Suprapubic skin (tissue), 4 donors: ENCODE data around the gene ROBO1. TPM values are rescaled to one million over a fixed set of nuclear protein-coding genes. Genes with fewer than 3 reads are reported as not detected.

Source experiments
- DNase-seq, 2 donors: peaks; one replicate each; pipeline ENCODE4 v3.0.0-alpha.2; 2019; ENCODE audit warnings: low spot score in 2 of 2
- H3K27ac ChIP-seq: fragments of 200-600 bp; sonication (generic); one replicate; pipeline ENCODE4 v1.5.1; 2019
- H3K27me3 ChIP-seq: fragments of 200-600 bp; sonication (generic); one replicate; pipeline ENCODE4 v1.5.1; 2019
- H3K36me3 ChIP-seq: fragments of 200-600 bp; sonication (generic); one replicate; pipeline ENCODE4 v1.5.1; 2019
- H3K4me1 ChIP-seq: fragments of 200-600 bp; sonication (generic); one replicate; pipeline ENCODE4 v1.5.1; 2019
- H3K4me3 ChIP-seq: fragments of 200-600 bp; sonication (generic); one replicate; pipeline ENCODE4 v1.5.1; 2019; ENCODE audit warnings: mild to moderate bottlenecking
- H3K9me3 ChIP-seq: fragments of 200-600 bp; sonication (generic); one replicate; pipeline ENCODE4 v1.5.1; 2019
- EP300 ChIP-seq: sonication (generic); formaldehyde crosslinking; IDR thresholded peaks from one replicate; pipeline ENCODE4 v1.6.1; 2017; ENCODE audit warnings: antibody characterized with exemption
- POLR2A ChIP-seq, 2 donors: fragments of 450-650 bp; IDR thresholded peaks; one replicate each; pipeline ENCODE4 v1.6.1; 2017; ENCODE audit warnings: antibody characterized with exemption in 2 of 2, mild to moderate bottlenecking in 2 of 2, moderate library complexity in 2 of 2
- POLR2AphosphoS5 ChIP-seq, 3 donors: sonication (generic); formaldehyde crosslinking; IDR thresholded peaks; one replicate each; pipeline ENCODE4 v1.6.1; 2017; ENCODE audit warnings: antibody characterized with exemption in 3 of 3
- WGBS: methylation state at CpG from one replicate; pipeline ENCODE4 v1.1.5; 2018; 5-methylcytosine and 5-hydroxymethylcytosine counted together
- total RNA-seq, 4 donors: library from RNA; depleted of rRNA; stranded (reverse); fragments of >200 nt; gene quantifications; one replicate each; pipeline ENCODE4 v1.1.0, GENCODE V29; 2016
- TF ChIP-seq, protein P1 (sequence below), 2 donors: fragments of 200-600 bp in 1 of 2; fragments of 450-650 bp in 1 of 2; sonication (generic) in 1 of 2; IDR thresholded peaks; one replicate each; pipeline ENCODE4 v1.5.1; 2016 to 2019; ENCODE audit warnings: antibody characterized with exemption in 2 of 2, mild to moderate bottlenecking in 1 of 2, moderate library complexity in 1 of 2

Gene ROBO1
- total RNA-seq, 4 donors from 2014 or later: 67.7 to 80.3 (median 71.3) TPM

DNA sequence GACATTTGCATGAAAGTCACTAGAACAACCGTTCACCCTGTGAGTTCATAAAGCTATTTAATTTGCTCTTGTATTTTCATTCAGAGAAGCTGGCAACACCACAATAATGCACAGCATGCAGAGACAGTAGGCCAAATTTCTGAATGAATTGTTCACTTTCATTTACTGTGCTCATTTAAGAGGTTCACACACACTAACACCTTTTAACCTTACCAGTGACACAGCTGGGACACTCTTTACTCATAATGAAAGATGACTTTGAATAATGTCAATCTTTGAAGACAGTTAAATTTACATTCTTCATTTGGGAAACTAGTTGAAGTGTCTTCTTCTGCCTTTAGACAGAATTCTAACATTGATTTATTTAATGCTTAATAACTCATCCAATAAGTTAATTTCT, 95.7 kb downstream of the ROBO1 start:
- TF ChIP-seq POLR2AphosphoS5 (IDR thresholded peaks at IDR 0.05) (no peak), POLR2A (IDR thresholded peaks at IDR 0.05) (no peak), EP300 (no peak)
- TF ChIP-seq, protein P1, sequence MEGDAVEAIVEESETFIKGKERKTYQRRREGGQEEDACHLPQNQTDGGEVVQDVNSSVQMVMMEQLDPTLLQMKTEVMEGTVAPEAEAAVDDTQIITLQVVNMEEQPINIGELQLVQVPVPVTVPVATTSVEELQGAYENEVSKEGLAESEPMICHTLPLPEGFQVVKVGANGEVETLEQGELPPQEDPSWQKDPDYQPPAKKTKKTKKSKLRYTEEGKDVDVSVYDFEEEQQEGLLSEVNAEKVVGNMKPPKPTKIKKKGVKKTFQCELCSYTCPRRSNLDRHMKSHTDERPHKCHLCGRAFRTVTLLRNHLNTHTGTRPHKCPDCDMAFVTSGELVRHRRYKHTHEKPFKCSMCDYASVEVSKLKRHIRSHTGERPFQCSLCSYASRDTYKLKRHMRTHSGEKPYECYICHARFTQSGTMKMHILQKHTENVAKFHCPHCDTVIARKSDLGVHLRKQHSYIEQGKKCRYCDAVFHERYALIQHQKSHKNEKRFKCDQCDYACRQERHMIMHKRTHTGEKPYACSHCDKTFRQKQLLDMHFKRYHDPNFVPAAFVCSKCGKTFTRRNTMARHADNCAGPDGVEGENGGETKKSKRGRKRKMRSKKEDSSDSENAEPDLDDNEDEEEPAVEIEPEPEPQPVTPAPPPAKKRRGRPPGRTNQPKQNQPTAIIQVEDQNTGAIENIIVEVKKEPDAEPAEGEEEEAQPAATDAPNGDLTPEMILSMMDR (IDR thresholded peaks at IDR 0.05): no peak
- H3K9me3 ChIP-seq: no peaks in the 10 kb centered on the region
- H3K4me1 ChIP-seq: no peaks in the 10 kb centered on the region
- no peak overlapping the region for H3K27ac ChIP-seq
- H3K4me3 ChIP-seq: no peak overlapping the region
- no peak for DNase-seq
- H3K36me3 ChIP-seq: no peaks in the 10 kb centered on the region
- no peaks in the 10 kb centered on the region for H3K27me3 ChIP-seq
- WGBS: 83% methylated on average over 1 of the region's 1 CpG

- H3K27me3 ChIP-seq: no peaks in the 10 kb centered on the region
- WGBS: 70% methylated on average over 3 of the region's 3 CpGs
- no peaks in the 10 kb centered on the region for H3K9me3 ChIP-seq
- H3K36me3 ChIP-seq: no peaks in the 10 kb centered on the region
- no peak for DNase-seq
- no peak overlapping the region for H3K27ac ChIP-seq
- H3K4me1 ChIP-seq: no peaks in the 10 kb centered on the region
- TF ChIP-seq POLR2AphosphoS5 (IDR thresholded peaks at IDR 0.05) (no peak), EP300 (no peak), POLR2A (IDR thresholded peaks at IDR 0.05) (no peak)
- TF ChIP-seq, protein P1 (IDR thresholded peaks at IDR 0.05): no peak
- no peak overlapping the region for H3K4me3 ChIP-seq
Observed at GRCh38 chr3:79670178-79670577, 97.6 kb downstream of the ROBO1 start.

DNA sequence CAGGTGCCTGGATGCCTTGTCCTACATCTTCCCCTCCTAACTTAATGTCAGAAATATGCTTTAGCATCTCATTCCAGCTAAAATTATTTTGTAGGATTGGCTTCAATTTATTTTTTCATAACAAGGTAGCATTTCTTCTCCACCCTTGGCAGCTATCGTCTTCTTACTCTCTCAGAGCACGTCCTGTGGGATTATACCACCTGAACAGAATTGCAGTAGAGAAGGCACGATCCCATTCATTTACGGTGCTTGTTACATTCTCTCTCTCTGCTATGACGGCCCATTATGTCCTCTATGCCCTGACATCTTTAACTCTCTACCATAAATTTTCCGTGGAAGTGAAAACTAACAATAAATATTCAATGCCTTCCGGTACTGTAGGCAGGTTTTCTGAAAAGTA, 103.3 kb downstream of the ROBO1 start:
- Histone ChIP-seq H3K4me1 (no peaks in the 10 kb centered on the region), H3K9me3 (no peaks in the 10 kb centered on the region)
- no peak for DNase-seq

DNA sequence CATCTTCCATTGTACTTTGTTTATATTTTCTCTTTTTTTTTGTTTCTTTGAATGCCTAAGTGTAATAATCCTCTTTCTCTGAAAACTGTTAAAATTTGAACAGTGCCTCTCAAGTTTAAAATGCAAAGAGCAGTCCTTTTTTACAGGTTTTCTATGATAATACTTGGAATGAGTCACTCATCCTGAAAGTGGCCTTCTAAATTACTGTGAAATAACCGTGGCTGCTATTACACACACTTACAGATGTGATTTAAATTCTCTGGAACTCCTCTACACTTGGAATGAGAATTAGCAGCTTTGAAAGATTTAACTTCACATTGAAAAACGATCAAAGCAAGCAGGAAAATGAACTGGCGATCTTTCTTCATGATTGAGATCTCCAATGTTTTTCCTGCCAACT, 105.9 kb downstream of the ROBO1 start:
- H3K4me1 ChIP-seq: no peaks in the 10 kb centered on the region
- TF ChIP-seq EP300 (no peak), POLR2AphosphoS5 (IDR thresholded peaks at IDR 0.05) (no peak), POLR2A (IDR thresholded peaks at IDR 0.05) (no peak)
- TF ChIP-seq, protein P1 (IDR thresholded peaks at IDR 0.05): no peak
- no peaks in the 10 kb centered on the region for H3K36me3 ChIP-seq
- H3K4me3 ChIP-seq: no peak overlapping the region
- no peak overlapping the region for H3K27ac ChIP-seq
- 29% methylated on average over 3 of the region's 3 CpGs for WGBS
- H3K9me3 ChIP-seq: no peaks in the 10 kb centered on the region
- no peak for DNase-seq
- no peaks in the 10 kb centered on the region for H3K27me3 ChIP-seq

More for the DNA sequence above, 103.3 kb downstream of the ROBO1 start:
- Histone ChIP-seq H3K27ac (no peak overlapping the region), H3K36me3 (no peaks in the 10 kb centered on the region), H3K4me3 (no peak overlapping the region), H3K27me3 (no peaks in the 10 kb centered on the region)
- TF ChIP-seq POLR2A (IDR thresholded peaks at IDR 0.05): no peak
- TF ChIP-seq, protein P1 (IDR thresholded peaks at IDR 0.05): no peak
- no peak for TF ChIP-seq EP300
- no peak for TF ChIP-seq POLR2AphosphoS5 (IDR thresholded peaks at IDR 0.05)
- WGBS: 81% methylated on average over 7 of the region's 7 CpGs

GRCh38 chr3:79657076-79657475, 110.7 kb downstream of the ROBO1 start:
- DNase-seq: no peak
- no peaks in the 10 kb centered on the region for H3K36me3 ChIP-seq
- H3K27me3 ChIP-seq: no peaks in the 10 kb centered on the region
- no peak overlapping the region for H3K4me3 ChIP-seq
- H3K9me3 ChIP-seq: no peaks in the 10 kb centered on the region
- TF ChIP-seq, protein P1 (IDR thresholded peaks at IDR 0.05): no peak
- TF ChIP-seq EP300 (no peak), POLR2A (IDR thresholded peaks at IDR 0.05) (no peak), POLR2AphosphoS5 (IDR thresholded peaks at IDR 0.05) (no peak)
- no peak overlapping the region for H3K27ac ChIP-seq
- H3K4me1 ChIP-seq: no peaks in the 10 kb centered on the region
